ENCODE measurements around the gene PRSS57. TPM values are rescaled to one million over a fixed set of nuclear protein-coding genes. Genes with fewer than 3 reads are reported as not detected.

Gene PRSS57
- 0.13 TPM in 1 of 5 replicates, not detected in the others for total RNA-seq (2022; extraction: Qiagen RNA extraction; ENCODE audit: low read depth)

GRCh38 chr19:695352-695949 lies at the start of gene PRSS57:
PRSS57 (minus strand) TSS chr19:695452; CDS start chr19:695430, 22 bp downstream.

GRCh38 chr19:708154-709143 lies 13.2 kb upstream of the PRSS57 start, which contains the start of gene PALM:
PALM (plus strand) TSS chr19:708935; CDS start chr19:709147, 212 bp downstream.

GRCh38 chr19:676339-677105 lies 18.7 kb downstream of the PRSS57 start, which contains the start of gene FSTL3:
FSTL3 (plus strand) TSS chr19:676392; CDS start chr19:676424, 32 bp downstream.

GRCh38 chr19:662962-663681 lies 32.1 kb downstream of the PRSS57 start, which contains the start of gene RNF126:
RNF126 (minus strand) TSS chr19:663214; CDS start chr19:663121, 93 bp downstream.

GRCh38 chr19:639253-640160 lies 55.7 kb downstream of the PRSS57 start, which contains the start of gene FGF22:
FGF22 (plus strand) TSS chr19:639879; CDS start chr19:639926, 47 bp downstream.

Other genes with a start within 250 kb of the PRSS57 start
- gene SHC2, start 234.4 kb downstream of the PRSS57 start, total RNA-seq (2022; extraction: Qiagen RNA extraction; ENCODE audit: low read depth): 0.71 to 1.3 TPM (median 0.85 TPM) in 5 replicates
- 0.28 to 0.46 TPM (median 0.35 TPM) in 4 of 5 replicates, not detected in the other for gene MADCAM1, start 199.0 kb downstream of the PRSS57 start, total RNA-seq (2022; extraction: Qiagen RNA extraction; ENCODE audit: low read depth)
- 11.5 to 18.7 TPM (median 16.6 TPM) in 5 replicates for gene TPGS1, start 188.0 kb downstream of the PRSS57 start, total RNA-seq (2022; extraction: Qiagen RNA extraction; ENCODE audit: low read depth)
- gene CDC34, start 163.7 kb downstream of the PRSS57 start, total RNA-seq (2022; extraction: Qiagen RNA extraction; ENCODE audit: low read depth): 63.8 to 108 TPM (median 105 TPM) in 5 replicates
- 0.46 to 0.57 TPM (median 0.47 TPM) in 4 of 5 replicates, not detected in the other for gene GZMM, start 151.4 kb downstream of the PRSS57 start, total RNA-seq (2022; extraction: Qiagen RNA extraction; ENCODE audit: low read depth)
- 654 to 745 TPM (median 712 TPM) in 5 replicates for gene BSG, start 122.9 kb downstream of the PRSS57 start, total RNA-seq (2022; extraction: Qiagen RNA extraction; ENCODE audit: low read depth)
- gene HCN2, start 105.6 kb downstream of the PRSS57 start, total RNA-seq (2022; extraction: Qiagen RNA extraction; ENCODE audit: low read depth): 28.0 to 41.1 TPM (median 39.0 TPM) in 5 replicates
- 79.8 to 102 TPM (median 97.1 TPM) in 5 replicates for gene POLRMT, start 61.9 kb downstream of the PRSS57 start, total RNA-seq (2022; extraction: Qiagen RNA extraction; ENCODE audit: low read depth)
- 0.58 to 1.1 TPM (median 0.88 TPM) in 5 replicates for gene FGF22, start 55.6 kb downstream of the PRSS57 start, total RNA-seq (2022; extraction: Qiagen RNA extraction; ENCODE audit: low read depth)
- gene RNF126, start 32.2 kb downstream of the PRSS57 start, total RNA-seq (2022; extraction: Qiagen RNA extraction; ENCODE audit: low read depth): 54.9 to 71.5 TPM (median 67.0 TPM) in 5 replicates
- 118 to 154 TPM (median 135 TPM) in 5 replicates for gene FSTL3, start 19.1 kb downstream of the PRSS57 start, total RNA-seq (2022; extraction: Qiagen RNA extraction; ENCODE audit: low read depth)
- gene PALM, start 13.5 kb upstream of the PRSS57 start, total RNA-seq (2022; extraction: Qiagen RNA extraction; ENCODE audit: low read depth): 10.0 to 17.7 TPM (median 15.2 TPM) in 5 replicates
- 75.0 to 98.0 TPM (median 94.7 TPM) in 5 replicates for gene MISP, start 55.7 kb upstream of the PRSS57 start, total RNA-seq (2022; extraction: Qiagen RNA extraction; ENCODE audit: low read depth)
- gene PTBP1, start 102.0 kb upstream of the PRSS57 start, total RNA-seq (2022; extraction: Qiagen RNA extraction; ENCODE audit: low read depth): 223 to 257 TPM (median 229 TPM) in 5 replicates
- gene PLPPR3, start 126.5 kb upstream of the PRSS57 start, total RNA-seq (2022; extraction: Qiagen RNA extraction; ENCODE audit: low read depth): 2.7 to 5.0 TPM (median 4.1 TPM) in 5 replicates
- gene AZU1, start 132.4 kb upstream of the PRSS57 start, total RNA-seq (2022; extraction: Qiagen RNA extraction; ENCODE audit: low read depth): 0.08 to 0.21 TPM (median 0.19 TPM) in 4 of 5 replicates, not detected in the other
- 0.21 to 0.36 TPM (median 0.29 TPM) in 4 of 5 replicates, not detected in the other for gene PRTN3, start 145.5 kb upstream of the PRSS57 start, total RNA-seq (2022; extraction: Qiagen RNA extraction; ENCODE audit: low read depth)
- gene ELANE, start 156.9 kb upstream of the PRSS57 start, total RNA-seq (2022; extraction: Qiagen RNA extraction; ENCODE audit: low read depth): not detected in 5 replicates
- gene CFD, start 164.2 kb upstream of the PRSS57 start, total RNA-seq (2022; extraction: Qiagen RNA extraction; ENCODE audit: low read depth): 8.5 to 21.1 TPM (median 18.0 TPM) in 5 replicates
- gene MED16, start 197.7 kb upstream of the PRSS57 start, total RNA-seq (2022; extraction: Qiagen RNA extraction; ENCODE audit: low read depth): 11.0 to 24.5 TPM (median 19.4 TPM) in 5 replicates
- gene RNU6-9, start 198.0 kb upstream of the PRSS57 start, total RNA-seq (2022; extraction: Qiagen RNA extraction; ENCODE audit: low read depth): not detected in 5 replicates
- gene R3HDM4, start 217.8 kb upstream of the PRSS57 start, total RNA-seq (2022; extraction: Qiagen RNA extraction; ENCODE audit: low read depth): 26.7 to 41.0 TPM (median 37.5 TPM) in 5 replicates
- 0.38 to 0.48 TPM (median 0.46 TPM) in 4 of 5 replicates, not detected in the other for gene KISS1R, start 221.9 kb upstream of the PRSS57 start, total RNA-seq (2022; extraction: Qiagen RNA extraction; ENCODE audit: low read depth)
- gene ARID3A, start 230.6 kb upstream of the PRSS57 start, total RNA-seq (2022; extraction: Qiagen RNA extraction; ENCODE audit: low read depth): 2.9 to 5.8 TPM (median 5.2 TPM) in 5 replicates

All from A549 treated with CpdA at 1 μM for 4 hours (cell line).